IgD-negative memory B cell (primary cell): ENCODE data around the gene FAM20C. TPM values are rescaled to one million over a fixed set of nuclear protein-coding genes. Genes with fewer than 3 reads are reported as not detected.
"Not testable (repeated sequence)": the region's sequence is repeated elsewhere in the genome, so short reads cannot be mapped to it uniquely, and the experiment has no call there.

Experiments used
- H3K27ac Mint-ChIP-seq, 3 donors: one replicate each; pipeline ENCODE4 v1.8.0; 2020 to 2022; ENCODE audit warnings: mild to moderate bottlenecking in 3 of 3, mixed read lengths in 3 of 3, moderate library complexity in 1 of 3
- H3K27me3 Mint-ChIP-seq: one replicate; pipeline ENCODE4 v1.8.0; 2021; ENCODE audit warnings: mixed read lengths
- H3K36me3 Mint-ChIP-seq: one replicate; pipeline ENCODE4 v1.8.0; 2020; ENCODE audit warnings: mild to moderate bottlenecking, mixed read lengths
- H3K4me1 Mint-ChIP-seq, 3 donors: one replicate each; pipeline ENCODE4 v1.8.0; 2020 to 2022; ENCODE audit warnings: mixed read lengths in 3 of 3, mild to moderate bottlenecking in 1 of 3
- H3K4me3 Mint-ChIP-seq, 4 donors: one replicate each; pipeline ENCODE4 v1.8.0; 2020 to 2022; ENCODE audit warnings: mild to moderate bottlenecking in 4 of 4, mixed read lengths in 4 of 4, moderate library complexity in 3 of 4
- H3K9me3 Mint-ChIP-seq, 3 donors: one replicate each; pipeline ENCODE4 v1.8.0; 2020 to 2021; ENCODE audit warnings: mixed read lengths in 3 of 3, mild to moderate bottlenecking in 1 of 3
- polyA plus RNA-seq: library from polyadenylated mRNA; unstranded; fragments of 300-500 nt; fragmentation: Illumina TruSeq; gene quantifications from one replicate; pipeline ENCODE4 v1.2.3, GENCODE V29; 2021

The FAM20C gene
- polyA plus RNA-seq, 1 donor from 2014 or later = not detected

GRCh38 chr7:240146-240676, 47.8 kb downstream of the FAM20C start:
- Mint-ChIP-seq H3K9me3 (peaks cover 0 to 3% (median 0%) of the 10 kb centered on the region in 3 donors), H3K27ac (no peak overlapping the region), H3K4me3 (no peak overlapping the region), H3K36me3 (no peaks in the 10 kb centered on the region), H3K4me1 (no peaks in the 10 kb centered on the region), H3K27me3 (no peaks in the 10 kb centered on the region)

GRCh38 chr7:240887-241421, 48.6 kb downstream of the FAM20C start:
- H3K27ac Mint-ChIP-seq = no peak overlapping the region
- H3K4me3 Mint-ChIP-seq = no peak overlapping the region
- no peaks in the 10 kb centered on the region for H3K27me3 Mint-ChIP-seq
- H3K36me3 Mint-ChIP-seq = no peaks in the 10 kb centered on the region
- H3K4me1 Mint-ChIP-seq = no peaks in the 10 kb centered on the region
- peaks cover 0 to 3% (median 0%) of the 10 kb centered on the region in 3 donors for H3K9me3 Mint-ChIP-seq

- Mint-ChIP-seq H3K27me3 (no peaks in the 10 kb centered on the region), H3K9me3 (peaks cover 0 to 3% (median 0%) of the 10 kb centered on the region in 3 donors), H3K27ac (peak overlapping the region in 1 of 3 donors; percentile 7), H3K4me3 (no peak overlapping the region), H3K4me1 (no peaks in the 10 kb centered on the region), H3K36me3 (no peaks in the 10 kb centered on the region)
These were observed 49.1 kb downstream of the FAM20C start for GRCh38 chr7:241513-241912.

GRCh38 chr7:242826-243579, 50.6 kb downstream of the FAM20C start:
- not testable (repeated sequence) for H3K4me1 Mint-ChIP-seq, H3K9me3 Mint-ChIP-seq, H3K27me3 Mint-ChIP-seq, H3K36me3 Mint-ChIP-seq, H3K27ac Mint-ChIP-seq, H3K4me3 Mint-ChIP-seq

- not testable (repeated sequence) for H3K9me3 Mint-ChIP-seq, H3K27ac Mint-ChIP-seq, H3K27me3 Mint-ChIP-seq, H3K36me3 Mint-ChIP-seq, H3K4me3 Mint-ChIP-seq, H3K4me1 Mint-ChIP-seq
These were observed 51.2 kb downstream of the FAM20C start for GRCh38 chr7:243580-243978.

- Mint-ChIP-seq H3K36me3 (peaks cover 2% of the 10 kb centered on the region), H3K4me3 (no peak overlapping the region), H3K27ac (no peak overlapping the region), H3K9me3 (peaks cover 0 to 3% (median 0%) of the 10 kb centered on the region in 3 donors), H3K27me3 (no peaks in the 10 kb centered on the region), H3K4me1 (no peaks in the 10 kb centered on the region)
These were observed 52.6 kb downstream of the FAM20C start for GRCh38 chr7:244974-245373.

GRCh38 chr7:245574-246295, 53.4 kb downstream of the FAM20C start:
- Mint-ChIP-seq H3K9me3 (peaks cover 0 to 3% (median 0%) of the 10 kb centered on the region in 3 donors), H3K4me3 (no peak overlapping the region), H3K36me3 (peaks cover 2% of the 10 kb centered on the region), H3K27me3 (no peaks in the 10 kb centered on the region), H3K4me1 (no peaks in the 10 kb centered on the region), H3K27ac (no peak overlapping the region)

- no peaks in the 10 kb centered on the region for H3K27me3 Mint-ChIP-seq
- peaks cover 2% of the 10 kb centered on the region for H3K36me3 Mint-ChIP-seq
- no peak overlapping the region for H3K27ac Mint-ChIP-seq
- H3K9me3 Mint-ChIP-seq = peaks cover 0 to 2% (median 0%) of the 10 kb centered on the region in 3 donors
- H3K4me3 Mint-ChIP-seq = no peak overlapping the region
- H3K4me1 Mint-ChIP-seq = no peaks in the 10 kb centered on the region
These were observed 54.1 kb downstream of the FAM20C start for GRCh38 chr7:246451-246850.

GRCh38 chr7:247181-247580, 54.8 kb downstream of the FAM20C start:
- Mint-ChIP-seq H3K27me3 (no peaks in the 10 kb centered on the region), H3K36me3 (peaks cover 2% of the 10 kb centered on the region), H3K4me1 (no peaks in the 10 kb centered on the region), H3K9me3 (no peaks in the 10 kb centered on the region), H3K27ac (no peak overlapping the region), H3K4me3 (no peak overlapping the region)

- Mint-ChIP-seq H3K27me3 (no peaks in the 10 kb centered on the region), H3K27ac (no peak overlapping the region), H3K36me3 (peaks cover 2% of the 10 kb centered on the region), H3K4me3 (no peak overlapping the region), H3K9me3 (no peaks in the 10 kb centered on the region), H3K4me1 (no peaks in the 10 kb centered on the region)
These were observed 55.3 kb downstream of the FAM20C start for GRCh38 chr7:247636-248035.

GRCh38 chr7:248732-249435, 56.5 kb downstream of the FAM20C start:
- Mint-ChIP-seq H3K27me3 (no peaks in the 10 kb centered on the region), H3K36me3 (peaks cover 2% of the 10 kb centered on the region), H3K9me3 (no peaks in the 10 kb centered on the region), H3K4me3 (peak overlapping the region in 1 of 4 donors; percentile 9), H3K27ac (peak overlapping the region in 1 of 3 donors; percentile 31), H3K4me1 (no peaks in the 10 kb centered on the region)

- peaks cover 2% of the 10 kb centered on the region for H3K36me3 Mint-ChIP-seq
- no peaks in the 10 kb centered on the region for H3K4me1 Mint-ChIP-seq
- H3K4me3 Mint-ChIP-seq = no peak overlapping the region
- H3K27ac Mint-ChIP-seq = no peak overlapping the region
- H3K9me3 Mint-ChIP-seq = peaks cover 0 to 2% (median 0%) of the 10 kb centered on the region in 3 donors
- H3K27me3 Mint-ChIP-seq = no peaks in the 10 kb centered on the region
These were observed 57.6 kb downstream of the FAM20C start for GRCh38 chr7:249989-250388.

- H3K4me3 Mint-ChIP-seq = no peak overlapping the region
- peaks cover 2% of the 10 kb centered on the region for H3K36me3 Mint-ChIP-seq
- H3K27me3 Mint-ChIP-seq = no peaks in the 10 kb centered on the region
- no peak overlapping the region for H3K27ac Mint-ChIP-seq
- no peaks in the 10 kb centered on the region for H3K4me1 Mint-ChIP-seq
- H3K9me3 Mint-ChIP-seq = peaks cover 0 to 2% (median 0%) of the 10 kb centered on the region in 3 donors
These were observed 58.2 kb downstream of the FAM20C start for GRCh38 chr7:250523-250922.

- Mint-ChIP-seq H3K36me3 (peaks cover 2% of the 10 kb centered on the region), H3K4me3 (no peak overlapping the region), H3K27ac (no peak overlapping the region), H3K27me3 (no peaks in the 10 kb centered on the region), H3K9me3 (peaks cover 0 to 2% (median 0%) of the 10 kb centered on the region in 3 donors), H3K4me1 (no peaks in the 10 kb centered on the region)
These were observed 58.6 kb downstream of the FAM20C start for GRCh38 chr7:251005-251404.
